Heart left ventricle (tissue), 16 donors: ENCODE results near the gene SERPINA6. TPM values are rescaled to one million over a fixed set of nuclear protein-coding genes. Genes with fewer than 3 reads are reported as not detected.
"Not testable (repeated sequence)": the region's sequence is repeated elsewhere in the genome, so short reads cannot be mapped to it uniquely, and the experiment has no call there.

ENCODE experiments used
- ATAC-seq, 4 donors: fragments of 200-7000 bp; cut with Tn5 transposase; one replicate each; pipeline ENCODE4 v1.9.1; 2020 to 2022; ENCODE audit warnings: moderate library complexity in 4 of 4, mild to moderate bottlenecking in 3 of 4, moderate number of reproducible peaks in 1 of 4
- DNase-seq, 5 donors: peaks; one replicate each; pipeline ENCODE4 v3.0.0-alpha.2; 2020
- H3K27ac ChIP-seq, 12 donors: fragments of 200-600 bp; sonication (generic) in 4 of 12; one replicate each; pipeline versions ENCODE4 v1.5.0 to v1.8.0; 2016 to 2022; ENCODE audit warnings: mild to moderate bottlenecking in 2 of 12
- H3K27me3 ChIP-seq, 9 donors: fragments of 200-600 bp; sonication (generic) in 2 of 9; one replicate each; pipeline versions ENCODE4 v1.5.1 to v1.8.0; 2016 to 2022; ENCODE audit warnings: mild to moderate bottlenecking in 3 of 9
- H3K36me3 ChIP-seq, 9 donors: fragments of 200-600 bp; sonication (generic) in 2 of 9; one replicate each; pipeline versions ENCODE4 v1.5.0 to v1.8.0; 2018 to 2022; ENCODE audit warnings: mild to moderate bottlenecking in 2 of 9
- H3K4me1 ChIP-seq, 12 donors: fragments of 200-600 bp; sonication (generic) in 4 of 12; one replicate each; pipeline versions ENCODE4 v1.5.0 to v1.8.0; 2016 to 2022; ENCODE audit warnings: mild to moderate bottlenecking in 3 of 12
- H3K4me3 ChIP-seq, 12 donors: fragments of 200-600 bp; sonication (generic) in 4 of 12; one replicate each; pipeline versions ENCODE4 v1.5.0 to v1.8.0; 2017 to 2022; ENCODE audit warnings: mild to moderate bottlenecking in 9 of 12, moderate library complexity in 4 of 12
- H3K9me3 ChIP-seq, 12 donors: fragments of 200-600 bp; sonication (generic) in 4 of 12; one replicate each; pipeline versions ENCODE4 v1.5.0 to v1.8.0; 2016 to 2022; ENCODE audit warnings: mild to moderate bottlenecking in 1 of 12
- POLR2A ChIP-seq, 2 donors: fragments of 450-650 bp; IDR thresholded peaks; one replicate each; pipeline ENCODE4 v1.6.1; 2017; ENCODE audit warnings: antibody characterized with exemption in 2 of 2, mild to moderate bottlenecking in 2 of 2, moderate library complexity in 2 of 2
- WGBS, 4 donors: extraction: QIAGEN DNeasy Blood & Tissue Kit in 2 of 4; methylation state at CpG; one replicate each; pipeline versions ENCODE4 v1.1.5 to v1.1.7; 2013 to 2018; 5-methylcytosine and 5-hydroxymethylcytosine counted together
- intact Hi-C, 10 donors: fragments of 100-400 bp; cut with DNase I; formaldehyde crosslinking; loops; one replicate each; pipeline versions ENCODE4 v1.11.1 to v1.14.2; 2022
- polyA plus RNA-seq, 2 donors: library from polyadenylated mRNA; stranded (reverse); fragments of 200-250 nt; gene quantifications; one replicate each; pipeline ENCODE4 v1.2.3, GENCODE V29; 2013
- total RNA-seq, 9 donors: library from RNA; depleted of rRNA in 2 of 9; stranded (reverse); fragments of >200 nt in 2 of 9; fragmentation: NEBNext Ultra II Directional in 3 of 9; extraction: Animal tissue kit (Norgen Biotek cat#: 25700) in 3 of 9; gene quantifications; one replicate each; pipeline versions ENCODE4 v1.1.0 to v1.2.4, GENCODE V29; 2016 to 2023
- TF ChIP-seq, protein P1 (sequence below), 12 donors: fragments of 200-600 bp; sonication (generic) in 4 of 12; IDR thresholded peaks; one replicate each; pipeline versions ENCODE4 v1.5.0 to v1.8.0; 2018 to 2022; ENCODE audit warnings: antibody characterized with exemption in 12 of 12, mild to moderate bottlenecking in 5 of 12
- donor health status: ischemic (EF 13 %, LVEDD 7.1; RV severe dilation, severe dysfunction).
- donor health status: healthy with polysubstance abuse.
- donor health status: DM: no; HTN: yes; CAD: no.
- donor health status: DM: no; HTN: no; CAD: no.
- donor health status: ischemic (EF 25% LVEDD 6.9; RV normal size, moderate dysfunction).
- donor health status: ischemic (EF 25% LVEDD 5.7; RV mildly dilated, moderate dysfunction).
- donor health status: healthy.
- donor health status: DM: yes; HTN: yes; CAD: no.
- donor health status: ischemic (EF 35%, LVEDD 5.7; RV mildly dilated, moderate dysfunction).
- donor health status: nonischemic (EF 11% LVEDD 7.7; RV severe dilation, severe dysfunction).
- donor health status: DM: yes; HTN: yes; CAD: no.
- donor health status: PGD.
- donor health status: ischemic (EF 29% LVEDD 5.4; RV normal size, mild dysfunction).
- donor health status: nonischemic (EF 23%, LVEDD 6.1; RV moderate dilation, normal function).

Gene SERPINA6
- total and polyA plus RNA-seq, 11 donors = not detected

DNA sequence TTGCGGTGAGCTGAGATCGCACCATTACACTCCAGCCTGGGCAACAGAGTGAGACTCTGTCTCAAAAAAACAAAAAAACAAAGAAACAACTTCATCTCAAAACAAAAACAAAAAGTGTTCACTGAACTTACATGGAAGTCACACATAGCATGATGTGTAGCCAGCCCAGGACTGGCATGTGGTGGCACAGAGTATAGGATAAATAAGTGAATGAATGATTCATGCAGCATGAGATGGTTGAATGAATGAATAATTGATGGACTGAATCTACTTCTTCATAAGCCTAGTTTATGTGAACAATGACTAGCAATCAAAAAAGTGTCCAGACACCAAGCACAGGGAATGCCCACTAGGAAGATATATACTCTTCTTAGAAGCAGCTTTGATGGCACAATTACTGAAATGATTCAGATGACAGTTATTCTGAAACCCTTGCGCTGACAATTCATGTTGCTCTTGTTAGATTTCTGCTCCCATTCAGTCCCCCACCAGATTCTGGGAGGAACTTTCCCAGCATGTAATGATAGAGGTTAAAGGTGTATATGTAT lies 31.6 kb upstream of the SERPINA6 start:
- Histone ChIP-seq H3K4me1 (no peaks in the 10 kb centered on the region), H3K9me3 (no peaks in the 10 kb centered on the region), H3K4me3 (no peak overlapping the region), H3K36me3 (no peaks in the 10 kb centered on the region), H3K27ac (no peak overlapping the region), H3K27me3 (peaks cover 0 to 33% (median 8%) of the 10 kb centered on the region in 9 donors)
- WGBS, 4 donors = 83 to 98% (median 92%) methylated on average over 3 of the region's 3 CpGs
- ATAC-seq = no peak
- no peak for TF ChIP-seq POLR2A (IDR thresholded peaks at IDR 0.05)
- TF ChIP-seq, protein P1, sequence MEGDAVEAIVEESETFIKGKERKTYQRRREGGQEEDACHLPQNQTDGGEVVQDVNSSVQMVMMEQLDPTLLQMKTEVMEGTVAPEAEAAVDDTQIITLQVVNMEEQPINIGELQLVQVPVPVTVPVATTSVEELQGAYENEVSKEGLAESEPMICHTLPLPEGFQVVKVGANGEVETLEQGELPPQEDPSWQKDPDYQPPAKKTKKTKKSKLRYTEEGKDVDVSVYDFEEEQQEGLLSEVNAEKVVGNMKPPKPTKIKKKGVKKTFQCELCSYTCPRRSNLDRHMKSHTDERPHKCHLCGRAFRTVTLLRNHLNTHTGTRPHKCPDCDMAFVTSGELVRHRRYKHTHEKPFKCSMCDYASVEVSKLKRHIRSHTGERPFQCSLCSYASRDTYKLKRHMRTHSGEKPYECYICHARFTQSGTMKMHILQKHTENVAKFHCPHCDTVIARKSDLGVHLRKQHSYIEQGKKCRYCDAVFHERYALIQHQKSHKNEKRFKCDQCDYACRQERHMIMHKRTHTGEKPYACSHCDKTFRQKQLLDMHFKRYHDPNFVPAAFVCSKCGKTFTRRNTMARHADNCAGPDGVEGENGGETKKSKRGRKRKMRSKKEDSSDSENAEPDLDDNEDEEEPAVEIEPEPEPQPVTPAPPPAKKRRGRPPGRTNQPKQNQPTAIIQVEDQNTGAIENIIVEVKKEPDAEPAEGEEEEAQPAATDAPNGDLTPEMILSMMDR (IDR thresholded peaks at IDR 0.05) = no peak
- intact Hi-C loops = loop anchor here in 4 of 10 donors (1.0 to 10.0 kb wide), 2 partner anchors 130 to 132 kb away; no protein-coding TSS in a partner anchor
- DNase-seq = no peak

DNA sequence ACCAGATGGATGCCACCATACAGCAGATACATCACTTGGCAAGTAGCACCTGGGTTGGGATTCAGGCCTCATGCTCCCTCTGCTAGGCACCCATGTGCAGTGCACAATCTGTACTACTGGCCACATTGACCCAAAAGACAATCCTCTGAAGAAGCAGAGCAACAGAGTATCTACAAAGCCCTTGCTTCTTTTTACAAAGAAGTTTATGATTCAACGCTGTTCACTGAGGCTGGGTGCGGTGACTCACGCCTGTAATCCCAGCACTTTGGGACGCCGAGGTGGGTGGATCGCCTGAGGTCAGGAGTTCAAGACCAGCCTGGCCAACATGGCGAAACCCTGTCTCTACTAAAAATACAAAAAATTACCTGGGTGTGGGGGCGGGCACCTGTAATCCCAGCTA lies 31.1 kb upstream of the SERPINA6 start:
- H3K4me1 ChIP-seq, H3K9me3 ChIP-seq, H3K27ac ChIP-seq, ATAC-seq, H3K36me3 ChIP-seq, H3K4me3 ChIP-seq, DNase-seq: not testable (repeated sequence)
- intact Hi-C loops = loop anchor here in 3 of 10 donors (10.0 kb wide), 1 partner anchor 131 kb away; no protein-coding TSS in a partner anchor
- H3K27me3 ChIP-seq = peaks cover 0 to 37% (median 8%) of the 10 kb centered on the region in 9 donors
- WGBS, 4 donors = 88 to 95% (median 91%) methylated on average over 8 of the region's 8 CpGs

DNA sequence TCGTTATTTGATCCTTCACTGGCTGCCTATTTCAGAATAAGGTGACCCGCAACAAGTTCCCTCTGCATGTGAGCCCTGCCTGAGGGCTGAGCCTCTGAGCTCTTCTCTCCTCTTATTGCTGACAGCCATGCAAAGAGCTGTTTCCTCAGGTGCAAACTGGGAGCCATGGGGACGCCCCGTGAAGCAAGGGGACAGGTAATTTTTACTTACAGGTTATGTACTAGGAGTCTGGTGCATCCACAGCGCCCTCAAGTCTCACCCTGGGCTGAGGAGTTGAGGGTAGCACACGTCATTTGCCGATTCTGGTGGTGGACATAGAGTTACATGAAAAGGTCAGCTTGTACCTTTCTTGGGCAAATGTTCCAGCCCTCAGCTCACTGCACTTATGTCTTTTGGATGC lies 26.1 kb upstream of the SERPINA6 start:
- Histone ChIP-seq H3K27me3 (peaks cover 0 to 17% (median 0%) of the 10 kb centered on the region in 9 donors), H3K36me3 (no peaks in the 10 kb centered on the region), H3K4me3 (no peak overlapping the region), H3K9me3 (no peaks in the 10 kb centered on the region), H3K27ac (no peak overlapping the region), H3K4me1 (peaks cover 0 to 4% (median 0%) of the 10 kb centered on the region in 12 donors)
- intact Hi-C loops = no loop called here
- ATAC-seq (no peak), DNase-seq (no peak)
- 65 to 82% (median 73%) methylated on average over 2 to 7 of the region's 7 CpGs for WGBS, 4 donors
- no peak for TF ChIP-seq POLR2A (IDR thresholded peaks at IDR 0.05)
- TF ChIP-seq, protein P1 (IDR thresholded peaks at IDR 0.05) = no peak

- ATAC-seq (no peak), DNase-seq (no peak)
- H3K27me3 ChIP-seq = peaks cover 0 to 17% (median 0%) of the 10 kb centered on the region in 9 donors
- H3K4me1 ChIP-seq = peaks cover 0 to 4% (median 0%) of the 10 kb centered on the region in 12 donors
- intact Hi-C loops = no loop called here
- TF ChIP-seq, protein P1 (IDR thresholded peaks at IDR 0.05) = no peak
- no peak for TF ChIP-seq POLR2A (IDR thresholded peaks at IDR 0.05)
- no peaks in the 10 kb centered on the region for H3K9me3 ChIP-seq
- no peak overlapping the region for H3K27ac ChIP-seq
- H3K36me3 ChIP-seq = no peaks in the 10 kb centered on the region
- no peak overlapping the region for H3K4me3 ChIP-seq
Measured at GRCh38 chr14:94348836-94349235, 25.7 kb upstream of the SERPINA6 start.

DNA sequence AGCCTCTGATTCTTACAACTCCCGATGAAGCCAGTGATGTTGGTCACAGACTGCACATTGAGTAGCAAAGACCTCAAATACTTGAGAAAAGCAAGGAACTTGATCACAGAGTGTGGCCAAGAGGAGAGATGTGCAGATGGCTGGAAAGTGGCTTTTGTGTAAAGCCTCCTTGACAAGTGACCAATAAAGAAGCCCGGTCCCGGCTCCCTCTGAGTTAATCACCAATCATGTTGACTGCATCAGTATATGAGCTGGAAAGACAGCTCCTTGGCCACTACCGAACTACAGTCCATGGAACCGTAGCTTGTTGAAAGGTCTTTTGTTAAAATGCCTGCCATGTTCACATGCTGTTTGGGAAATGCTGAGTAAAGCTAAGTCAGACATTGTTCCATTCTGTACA lies 23.7 kb upstream of the SERPINA6 start:
- Histone ChIP-seq H3K4me1 (peaks cover 0 to 15% (median 9%) of the 10 kb centered on the region in 12 donors), H3K9me3 (no peaks in the 10 kb centered on the region), H3K27ac (no peak overlapping the region), H3K4me3 (no peak overlapping the region), H3K27me3 (peaks cover 0 to 13% (median 0%) of the 10 kb centered on the region in 9 donors), H3K36me3 (no peaks in the 10 kb centered on the region)
- no peak for DNase-seq
- TF ChIP-seq, protein P1 (IDR thresholded peaks at IDR 0.05) = no peak
- TF ChIP-seq POLR2A (IDR thresholded peaks at IDR 0.05) = no peak
- 79 to 90% (median 85%) methylated on average over 5 of the region's 5 CpGs for WGBS, 4 donors
- intact Hi-C loops = no loop called here
- no peak for ATAC-seq

- ATAC-seq, H3K4me3 ChIP-seq, intact Hi-C loops, DNase-seq, H3K36me3 ChIP-seq, H3K27ac ChIP-seq, H3K9me3 ChIP-seq: not testable (repeated sequence)
- Histone ChIP-seq H3K4me1 (peaks cover 0 to 20% (median 11%) of the 10 kb centered on the region in 12 donors), H3K27me3 (peaks cover 0 to 13% (median 0%) of the 10 kb centered on the region in 9 donors)
- 65 to 77% (median 70%) methylated on average over 8 to 24 of the region's 24 CpGs for WGBS, 4 donors
Measured at GRCh38 chr14:94346065-94346786, 23.1 kb upstream of the SERPINA6 start.
